HepG2 (cell line): ENCODE results near the gene RGL3. TPM values are rescaled to one million over a fixed set of nuclear protein-coding genes. Genes with fewer than 3 reads are reported as not detected.
A peak's percentile ranks its signal among the peaks of the same experiment; 100 is the strongest.

Experiments
- AHR ChIP-seq: IDR thresholded peaks from 2 replicates; pipeline ENCODE4 v1.6.1; 2018; ENCODE audit warnings: missing genetic modification reagents, missing compliant biosample characterization
- ARNT2 ChIP-seq: sonication (generic); formaldehyde crosslinking; IDR thresholded peaks from 2 replicates; pipeline ENCODE4 v1.8.0; 2022; ENCODE audit warnings: mild to moderate bottlenecking, low read depth, missing genetic modification reagents, moderate library complexity
- DZIP1 ChIP-seq: sonication (generic); formaldehyde crosslinking; IDR thresholded peaks from 2 replicates; pipeline ENCODE4 v1.5.0; 2020; ENCODE audit warnings: mild to moderate bottlenecking, missing genetic modification reagents
- E2F1 ChIP-seq: sonication (generic); formaldehyde crosslinking; IDR thresholded peaks from 2 replicates; pipeline ENCODE4 v1.5.0; 2020; ENCODE audit warnings: missing genetic modification reagents
- KIAA2018 ChIP-seq: sonication (generic); formaldehyde crosslinking; IDR thresholded peaks from 2 replicates; pipeline ENCODE4 v1.5.0; 2020; ENCODE audit warnings: mild to moderate bottlenecking, missing genetic modification reagents, borderline replicate concordance
- RBFOX2 ChIP-seq: fragments of 200-400 bp; formaldehyde crosslinking; IDR thresholded peaks from 2 replicates; pipeline ENCODE4 v1.6.1; 2017; ENCODE audit warnings: low read depth, mild to moderate bottlenecking, low read length
- TP53 ChIP-seq: sonication (generic); formaldehyde crosslinking; conservative IDR thresholded peaks from 2 replicates; pipeline ENCODE4 v1.4.0; 2020; ENCODE audit warnings: missing genetic modification reagents
- ZBTB34 ChIP-seq: sonication (generic); formaldehyde crosslinking; IDR thresholded peaks from 2 replicates; pipeline ENCODE4 v1.8.0; 2022; ENCODE audit warnings: mild to moderate bottlenecking, missing genetic modification reagents
- ZKSCAN8 ChIP-seq: IDR thresholded peaks from 2 replicates; pipeline ENCODE4 v1.6.1; 2016; ENCODE audit warnings: borderline replicate concordance, missing genetic modification reagents, missing compliant biosample characterization
- ZNF574 ChIP-seq: sonication (generic); formaldehyde crosslinking; IDR thresholded peaks from 2 replicates; pipeline ENCODE4 v1.4.0; 2020; ENCODE audit warnings: missing genetic modification reagents
- polyA plus RNA-seq, 8 experiments: library from polyadenylated mRNA; depleted of rRNA in 3 of 8; stranded (reverse) in 7 of 8; unstranded in 1 of 8; fragments of >200 nt; fragmentation: Illumina TruSeq in 4 of 8; extraction: Trizol in 4 of 8; gene quantifications; 2 replicates each; pipeline versions ENCODE4 v1.2.1 to v1.2.3, GENCODE V29; 2011 to 2016; ENCODE audit warnings: low read depth in 4 of 8, missing spikeins in 1 of 8, mixed read lengths in 1 of 8; ENCODE audit not compliant: insufficient read depth in 1 of 8
- total RNA-seq, 5 experiments: library from RNA; depleted of rRNA; stranded (reverse); fragments of >200 nt; fragmentation: Illumina TruSeq; extraction: Trizol; gene quantifications; 2 replicates each; pipeline ENCODE4 v1.2.3, GENCODE V29; 2016; ENCODE audit warnings: low read depth in 1 of 5

Gene RGL3
- total and polyA plus RNA-seq, 2 of the 13 experiments (the other 11 are each of a cell fraction or from before 2014, with no cell fraction given): 4.2 to 7.6 TPM

- TF ChIP-seq E2F1 (CRISPR knock-in tag) (no peak), RBFOX2 (peak; percentile 86), TP53 (CRISPR knock-in tag) (no peak), ZNF574 (CRISPR knock-in tag) (peak; percentile 71; the same call in 1 of the 2 replicates), ZBTB34 (CRISPR knock-in tag) (no peak), KIAA2018 (CRISPR knock-in tag) (no peak), ZKSCAN8 (CRISPR knock-in tag) (no peak), AHR (CRISPR knock-in tag) (peak; percentile 37; the same call in 1 of the 2 replicates), ARNT2 (CRISPR knock-in tag) (peak; percentile 72; the same call in 1 of the 2 replicates), DZIP1 (peak; percentile 89; the same call in 1 of the 2 replicates)
Measured at GRCh38 chr19:11374433-11375142, 44.5 kb downstream of the RGL3 start, which contains the start of gene SWSAP1 (continued).
